DOHH2 (cell line): Measurements from ENCODE around the gene RAB3GAP1.

ENCODE experiments used
- H3F3A ChIP-seq: fragments of 200-600 bp; sonication (generic), shearing (Covaris generic); 2 replicates; pipeline ENCODE4 v1.6.0; 2016; ENCODE audit warnings: antibody characterized with exemption, mild to moderate bottlenecking; ENCODE audit not compliant: control insufficient read depth, insufficient read depth
- H3K27ac ChIP-seq: fragments of 200-600 bp; sonication (generic); 2 replicates; pipeline ENCODE4 v1.5.1; 2014; ENCODE audit warnings: low read depth, mild to moderate bottlenecking, low read length, moderate library complexity
- H3K27me3 ChIP-seq: fragments of 200-600 bp; sonication (generic); 2 replicates; pipeline ENCODE4 v1.6.1; 2014; ENCODE audit warnings: mild to moderate bottlenecking, low read length, mixed read lengths; ENCODE audit not compliant: control insufficient read depth
- H3K36me3 ChIP-seq: fragments of 200-600 bp; sonication (generic); 2 replicates; pipeline ENCODE4 v1.6.1; 2014; ENCODE audit warnings: mild to moderate bottlenecking, low read length, moderate library complexity, mixed read lengths; ENCODE audit not compliant: control insufficient read depth
- H3K4me1 ChIP-seq: fragments of 200-600 bp; sonication (generic); 2 replicates; pipeline ENCODE4 v1.6.1; 2014; ENCODE audit warnings: mild to moderate bottlenecking, low read length, mixed read lengths; ENCODE audit not compliant: control insufficient read depth
- H3K4me2 ChIP-seq: fragments of 200-600 bp; sonication (generic); 2 replicates; pipeline ENCODE4 v1.6.0; 2014; ENCODE audit warnings: mild to moderate bottlenecking, low read length, moderate library complexity
- H3K4me3 ChIP-seq: fragments of 200-600 bp; sonication (generic); 2 replicates; pipeline ENCODE4 v1.5.1; 2014; ENCODE audit warnings: mild to moderate bottlenecking, low read length, mixed read lengths
- H3K79me2 ChIP-seq: fragments of 200-600 bp; sonication (generic); 2 replicates; pipeline ENCODE4 v1.6.1; 2014; ENCODE audit warnings: mild to moderate bottlenecking, low read length, mixed read lengths; ENCODE audit not compliant: control insufficient read depth
- H3K9me2 ChIP-seq: fragments of 200-600 bp; sonication (generic); replicated peaks from 2 replicates; pipeline ENCODE4 v1.6.1; 2014; ENCODE audit warnings: mild to moderate bottlenecking, low read length, mixed read lengths; ENCODE audit not compliant: control insufficient read depth
- H3K9me3 ChIP-seq: fragments of 200-600 bp; sonication (generic); 2 replicates; pipeline ENCODE4 v1.6.1; 2014; ENCODE audit warnings: antibody characterized with exemption, low read length, mixed read lengths; ENCODE audit not compliant: control insufficient read depth, insufficient read depth
- H4K20me1 ChIP-seq: fragments of 200-600 bp; sonication (generic); 2 replicates; pipeline ENCODE4 v1.6.0; 2014; ENCODE audit warnings: low read depth, mild to moderate bottlenecking, antibody characterized with exemption, low read length, moderate library complexity; ENCODE audit not compliant: control insufficient read depth, insufficient read depth
- CTCF ChIP-seq: fragments of 200-600 bp; sonication (generic); IDR thresholded peaks from one replicate; pipeline ENCODE4 v1.5.1; 2014; ENCODE audit warnings: antibody characterized with exemption, mild to moderate bottlenecking, low read depth, low read length; ENCODE audit not compliant: poor library complexity, severe bottlenecking
- EZH2phosphoT487 ChIP-seq: fragments of 200-600 bp; sonication (generic); IDR thresholded peaks from 2 replicates; pipeline ENCODE4 v1.6.1; 2017; ENCODE audit warnings: borderline replicate concordance, mild to moderate bottlenecking, antibody characterized with exemption, low read length, moderate library complexity, mixed read lengths

RAB3GAP1 gene

GRCh38 chr2:135091681-135092080 lies 39.6 kb downstream of the RAB3GAP1 start:
- H3K4me3 ChIP-seq, result no peak overlapping the region
- peaks cover 22% of the 10 kb centered on the region for H3K79me2 ChIP-seq
- H3K27ac ChIP-seq, result no peak overlapping the region
- H3K9me2 ChIP-seq, result no peaks in the 10 kb centered on the region
- H3K4me2 ChIP-seq, result no peak overlapping the region
- H3K36me3 ChIP-seq, result peaks cover 40% of the 10 kb centered on the region
- H3F3A ChIP-seq, result peaks cover 6% of the 10 kb centered on the region; the same call in 1 of the 2 replicates
- H3K9me3 ChIP-seq, result peaks cover 4% of the 10 kb centered on the region; the same call in 1 of the 2 replicates
- no peaks in the 10 kb centered on the region for H3K4me1 ChIP-seq
- no peaks in the 10 kb centered on the region for H4K20me1 ChIP-seq
- TF ChIP-seq CTCF, result no peak
- TF ChIP-seq EZH2phosphoT487, result no peak
- no peaks in the 10 kb centered on the region for H3K27me3 ChIP-seq

- Histone ChIP-seq H3K36me3 (peaks cover 38% of the 10 kb centered on the region), H3F3A (peaks cover 6% of the 10 kb centered on the region), H4K20me1 (no peaks in the 10 kb centered on the region), H3K79me2 (peaks cover 7% of the 10 kb centered on the region), H3K27me3 (no peaks in the 10 kb centered on the region), H3K27ac (no peak overlapping the region), H3K9me3 (no peaks in the 10 kb centered on the region), H3K4me1 (no peaks in the 10 kb centered on the region), H3K4me3 (no peak overlapping the region), H3K4me2 (no peak overlapping the region), H3K9me2 (no peaks in the 10 kb centered on the region)
- TF ChIP-seq EZH2phosphoT487 (no peak), CTCF (no peak)
Observed at GRCh38 chr2:135093193-135093592, 41.1 kb downstream of the RAB3GAP1 start.

- TF ChIP-seq CTCF, result no peak
- TF ChIP-seq EZH2phosphoT487, result no peak
- no peaks in the 10 kb centered on the region for H3K9me3 ChIP-seq
- H3K79me2 ChIP-seq, result peaks cover 5% of the 10 kb centered on the region
- no peak overlapping the region for H3K27ac ChIP-seq
- H3F3A ChIP-seq, result peaks cover 6% of the 10 kb centered on the region
- peaks cover 38% of the 10 kb centered on the region for H3K36me3 ChIP-seq
- H3K4me3 ChIP-seq, result no peak overlapping the region
- H3K9me2 ChIP-seq, result no peaks in the 10 kb centered on the region
- no peaks in the 10 kb centered on the region for H3K4me1 ChIP-seq
- no peaks in the 10 kb centered on the region for H4K20me1 ChIP-seq
- H3K27me3 ChIP-seq, result no peaks in the 10 kb centered on the region
- no peak overlapping the region for H3K4me2 ChIP-seq
Observed at GRCh38 chr2:135093670-135094330, 41.7 kb downstream of the RAB3GAP1 start.
